MM.1S (cell line): ENCODE measurements around the gene TBC1D16.

Source experiments
- DNase-seq: peaks from one replicate; pipeline ENCODE4 v3.0.0-alpha.2; 2015
- H2AFZ ChIP-seq: fragments of 300-600 bp; sonication (generic); 2 replicates; pipeline ENCODE4 v1.6.0; 2016; ENCODE audit warnings: antibody characterized with exemption, low read length
- H3F3A ChIP-seq: fragments of 300-600 bp; sonication (generic); 2 replicates; pipeline ENCODE4 v1.6.1; 2016; ENCODE audit warnings: mild to moderate bottlenecking, antibody characterized with exemption, low read length, moderate library complexity, mixed read lengths; ENCODE audit not compliant: insufficient read depth
- H3K27ac ChIP-seq: fragments of 300-600 bp; sonication (generic); 2 replicates; pipeline ENCODE4 v1.5.1; 2016; ENCODE audit warnings: mild to moderate bottlenecking, low read length
- H3K27me3 ChIP-seq: fragments of 300-600 bp; sonication (generic); replicated peaks from 2 replicates; pipeline ENCODE4 v1.6.0; 2016; ENCODE audit warnings: low read length; ENCODE audit not compliant: insufficient read depth
- H3K36me3 ChIP-seq: fragments of 300-600 bp; sonication (generic); replicated peaks from 2 replicates; pipeline ENCODE4 v1.6.1; 2016; ENCODE audit warnings: mild to moderate bottlenecking, low read length, mixed read lengths; ENCODE audit not compliant: insufficient read depth
- H3K4me1 ChIP-seq: fragments of 300-600 bp; sonication (generic); 2 replicates; pipeline ENCODE4 v1.6.1; 2016; ENCODE audit warnings: low read length, mixed read lengths
- H3K4me2 ChIP-seq: fragments of 300-600 bp; sonication (generic); 2 replicates; pipeline ENCODE4 v1.6.0; 2016; ENCODE audit warnings: low read depth, low read length
- H3K4me3 ChIP-seq: fragments of 300-600 bp; sonication (generic); 2 replicates; pipeline ENCODE4 v1.5.1; 2016; ENCODE audit warnings: low read length, mixed read lengths
- H3K79me2 ChIP-seq: fragments of 300-600 bp; sonication (generic); 2 replicates; pipeline ENCODE4 v1.6.1; 2016; ENCODE audit warnings: mixed run types, low read length, mixed read lengths
- H3K9ac ChIP-seq: fragments of 300-600 bp; sonication (generic); 2 replicates; pipeline ENCODE4 v1.6.1; 2016; ENCODE audit warnings: low read length, mixed read lengths
- H3K9me2 ChIP-seq: fragments of 300-600 bp; sonication (generic); replicated peaks from 2 replicates; pipeline ENCODE4 v1.6.1; 2016; ENCODE audit warnings: mild to moderate bottlenecking, low read length, mixed read lengths; ENCODE audit not compliant: insufficient read depth
- H3K9me3 ChIP-seq: fragments of 300-600 bp; sonication (generic); replicated peaks from 2 replicates; pipeline ENCODE4 v1.6.1; 2016; ENCODE audit warnings: mild to moderate bottlenecking, low read length, mixed read lengths; ENCODE audit not compliant: insufficient read depth
- H4K20me1 ChIP-seq: fragments of 300-600 bp; sonication (generic); 2 replicates; pipeline ENCODE4 v1.6.1; 2016; ENCODE audit warnings: mild to moderate bottlenecking, low read length, moderate library complexity, mixed read lengths; ENCODE audit not compliant: insufficient read depth
- CTCF ChIP-seq: fragments of 300-600 bp; sonication (generic); IDR thresholded peaks from 2 replicates; pipeline ENCODE4 v1.5.1; 2016; ENCODE audit warnings: antibody characterized with exemption, low read length, mixed read lengths
- EZH2 ChIP-seq: fragments of 300-600 bp; sonication (generic); optimal IDR thresholded peaks from 2 replicates; pipeline ENCODE3; 2017; ENCODE audit warnings: low read depth, mild to moderate bottlenecking, antibody characterized with exemption, low read length, mixed read lengths
- EZH2phosphoT487 ChIP-seq: fragments of 300-600 bp; sonication (generic); IDR thresholded peaks from 2 replicates; pipeline ENCODE4 v1.6.1; 2018; ENCODE audit warnings: antibody characterized with exemption, low read length

TBC1D16 gene

GRCh38 chr17:79951361-79952264, 84.1 kb downstream of the TBC1D16 start:
- Histone ChIP-seq H3K27me3 (peaks cover 100% of the 10 kb centered on the region), H3K36me3 (no peaks in the 10 kb centered on the region), H2AFZ (no peak overlapping the region), H3K27ac (no peak overlapping the region), H3K79me2 (no peaks in the 10 kb centered on the region), H3K4me1 (no peaks in the 10 kb centered on the region), H3K9me3 (no peaks in the 10 kb centered on the region), H3K4me3 (no peak overlapping the region), H3K4me2 (no peak overlapping the region), H3K9ac (no peak overlapping the region), H3F3A (no peaks in the 10 kb centered on the region), H3K9me2 (no peaks in the 10 kb centered on the region), H4K20me1 (peaks cover 5% of the 10 kb centered on the region)
- no peak for TF ChIP-seq EZH2phosphoT487
- no peak for DNase-seq

- Histone ChIP-seq H3K4me1 (no peaks in the 10 kb centered on the region), H3F3A (no peaks in the 10 kb centered on the region), H2AFZ (no peak overlapping the region), H3K79me2 (no peaks in the 10 kb centered on the region), H3K27ac (no peak overlapping the region), H3K36me3 (no peaks in the 10 kb centered on the region), H3K9me2 (no peaks in the 10 kb centered on the region), H3K4me3 (no peak overlapping the region), H3K27me3 (peaks cover 100% of the 10 kb centered on the region), H4K20me1 (peaks cover 5% of the 10 kb centered on the region), H3K9ac (no peak overlapping the region), H3K9me3 (no peaks in the 10 kb centered on the region), H3K4me2 (no peak overlapping the region)
- no peak for DNase-seq
- no peak for TF ChIP-seq EZH2
- no peak for TF ChIP-seq CTCF
- no peak for TF ChIP-seq EZH2phosphoT487
Measured at GRCh38 chr17:79950751-79951150, 84.9 kb downstream of the TBC1D16 start.

GRCh38 chr17:79950306-79950705, 85.4 kb downstream of the TBC1D16 start:
- Histone ChIP-seq H3F3A (no peaks in the 10 kb centered on the region), H4K20me1 (peaks cover 5% of the 10 kb centered on the region), H3K4me2 (no peak overlapping the region), H3K4me1 (no peaks in the 10 kb centered on the region), H3K4me3 (no peak overlapping the region), H3K9me3 (no peaks in the 10 kb centered on the region), H3K27me3 (peaks cover 100% of the 10 kb centered on the region), H3K9me2 (no peaks in the 10 kb centered on the region), H3K36me3 (no peaks in the 10 kb centered on the region), H3K27ac (no peak overlapping the region), H2AFZ (no peak overlapping the region), H3K9ac (no peak overlapping the region), H3K79me2 (no peaks in the 10 kb centered on the region)
- DNase-seq, result no peak
- TF ChIP-seq CTCF (no peak), EZH2 (no peak), EZH2phosphoT487 (no peak)

- no peak overlapping the region for H3K9ac ChIP-seq
Measured at GRCh38 chr17:79949656-79950209, 85.9 kb downstream of the TBC1D16 start.

More at GRCh38 chr17:79949656-79950209, 85.9 kb downstream of the TBC1D16 start:
- H3K36me3 ChIP-seq, result no peaks in the 10 kb centered on the region
- peaks cover 100% of the 10 kb centered on the region for H3K27me3 ChIP-seq
- H3K9me3 ChIP-seq, result no peaks in the 10 kb centered on the region
- peaks cover 5% of the 10 kb centered on the region for H4K20me1 ChIP-seq
- H2AFZ ChIP-seq, result no peak overlapping the region
- no peak overlapping the region for H3K4me3 ChIP-seq
- no peaks in the 10 kb centered on the region for H3F3A ChIP-seq
- TF ChIP-seq EZH2, result no peak
- TF ChIP-seq CTCF, result no peak
- TF ChIP-seq EZH2phosphoT487, result no peak
- H3K79me2 ChIP-seq, result no peaks in the 10 kb centered on the region
- H3K9me2 ChIP-seq, result no peaks in the 10 kb centered on the region
- DNase-seq, result no peak
- H3K4me2 ChIP-seq, result no peak overlapping the region
- no peak overlapping the region for H3K27ac ChIP-seq
- H3K4me1 ChIP-seq, result no peaks in the 10 kb centered on the region
